NCI-H526 treated with DMSO at 0.1 percent for 48 hours (cell line): ENCODE results near the gene GLDN.
"Not testable (repeated sequence)": the region's sequence is repeated elsewhere in the genome, so short reads cannot be mapped to it uniquely, and the experiment has no call there.

Experiments used
- DNase-seq: peaks from one replicate; lab custom pipeline; 2025; lab: John Stamatoyannopoulos, UW

Gene GLDN

GRCh38 chr15:51388726-51389125 lies 47.3 kb downstream of the GLDN start:
- DNase-seq = no peak

GRCh38 chr15:51390241-51390965 lies 48.9 kb downstream of the GLDN start:
- DNase-seq = no peak

GRCh38 chr15:51390966-51391422 lies 49.5 kb downstream of the GLDN start:
- DNase-seq = no peak

DNA sequence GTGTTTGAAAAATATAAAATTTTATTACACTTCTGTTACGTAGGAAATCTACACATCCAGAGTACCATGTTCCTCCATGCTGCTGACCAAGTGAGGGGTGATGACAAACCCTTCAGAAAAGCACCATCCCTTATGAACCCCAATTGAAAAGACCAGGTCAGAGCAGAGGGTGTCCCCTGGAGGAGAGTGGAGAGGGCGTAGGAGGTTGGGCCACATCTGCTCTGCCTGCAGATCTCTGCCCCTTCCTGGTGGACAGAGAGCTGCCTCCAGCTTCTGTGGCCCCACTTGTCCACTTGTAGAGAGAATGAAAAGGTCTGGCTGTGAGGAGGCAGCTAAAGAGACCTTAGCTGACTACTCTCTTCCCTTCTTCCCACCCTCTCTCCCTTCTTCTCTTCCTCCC lies 55.5 kb downstream of the GLDN start:
- DNase-seq = no peak

GRCh38 chr15:51398626-51399025 lies 57.2 kb downstream of the GLDN start:
- no peak for DNase-seq

GRCh38 chr15:51401051-51401780 lies 59.8 kb downstream of the GLDN start:
- DNase-seq = no peak

- DNase-seq = no peak
Measured at GRCh38 chr15:51401872-51402517, 60.5 kb downstream of the GLDN start.

DNA sequence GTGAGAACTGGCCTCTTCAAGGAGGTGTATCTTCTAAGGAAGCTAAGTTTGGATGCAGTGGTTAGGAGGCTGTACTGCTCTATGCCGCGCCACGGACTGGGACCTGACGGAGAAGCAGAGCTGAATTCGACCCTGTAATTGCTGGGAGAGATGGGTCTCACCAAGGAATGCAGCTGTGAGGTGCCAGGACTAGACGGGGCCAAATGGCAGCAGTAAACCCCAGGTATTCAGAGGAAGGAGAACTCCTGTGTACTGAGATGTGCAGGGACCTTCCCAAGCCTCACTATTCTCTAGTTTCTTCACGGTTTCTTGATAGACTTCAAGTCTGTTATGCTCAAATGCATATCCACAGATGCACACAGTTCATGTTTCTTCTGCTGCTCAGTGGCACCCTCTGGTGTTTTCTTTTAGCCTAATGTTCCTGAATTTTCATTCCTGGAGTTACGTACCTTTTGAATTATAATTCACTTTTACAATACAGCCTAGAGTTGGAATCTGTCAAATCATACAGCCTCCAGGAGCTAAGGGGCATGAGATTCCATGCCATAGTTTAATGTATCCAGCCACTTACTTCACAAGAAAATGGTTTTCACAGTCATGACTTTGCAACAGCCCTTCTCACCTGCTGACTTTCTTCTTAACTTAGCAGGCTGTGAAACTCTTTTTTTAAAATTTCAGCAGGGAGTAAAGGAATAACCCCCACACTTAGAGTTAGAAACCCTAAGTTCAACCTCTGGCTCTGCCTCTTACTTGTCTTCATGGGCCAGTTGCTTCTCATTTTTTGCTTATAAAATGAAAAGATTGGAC lies 61.8 kb downstream of the GLDN start:
- DNase-seq = peak; percentile 50

DNA sequence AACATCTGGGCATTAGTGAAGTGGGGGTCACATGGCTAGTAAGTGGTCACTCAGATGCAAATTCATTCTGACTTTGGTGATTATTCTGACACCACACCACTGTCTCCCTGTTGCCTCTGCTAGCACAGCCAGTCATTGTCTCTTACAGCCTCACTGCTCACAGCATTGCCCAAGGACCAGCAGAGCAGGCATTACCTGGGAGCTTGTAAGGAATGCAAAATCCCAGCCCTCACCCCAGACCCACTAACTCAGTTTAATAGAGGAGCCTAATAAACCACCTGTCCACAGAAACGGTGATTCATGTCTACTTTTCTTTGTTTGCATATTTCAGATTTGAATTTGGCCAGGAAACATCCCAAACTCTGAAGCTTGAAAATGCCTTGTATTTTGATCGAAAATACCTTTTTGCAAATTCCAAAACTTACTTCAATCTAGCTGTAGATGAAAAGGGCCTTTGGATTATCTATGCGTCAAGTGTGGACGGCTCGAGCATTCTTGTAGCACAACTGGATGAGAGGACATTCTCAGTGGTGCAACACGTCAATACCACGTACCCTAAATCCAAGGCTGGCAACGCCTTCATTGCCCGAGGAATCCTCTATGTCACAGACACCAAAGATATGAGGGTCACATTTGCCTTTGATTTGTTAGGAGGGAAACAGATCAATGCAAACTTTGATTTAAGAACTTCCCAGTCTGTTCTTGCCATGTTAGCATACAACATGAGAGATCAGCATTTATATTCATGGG lies 62.7 kb downstream of the GLDN start:
- DNase-seq = no peak

DNA sequence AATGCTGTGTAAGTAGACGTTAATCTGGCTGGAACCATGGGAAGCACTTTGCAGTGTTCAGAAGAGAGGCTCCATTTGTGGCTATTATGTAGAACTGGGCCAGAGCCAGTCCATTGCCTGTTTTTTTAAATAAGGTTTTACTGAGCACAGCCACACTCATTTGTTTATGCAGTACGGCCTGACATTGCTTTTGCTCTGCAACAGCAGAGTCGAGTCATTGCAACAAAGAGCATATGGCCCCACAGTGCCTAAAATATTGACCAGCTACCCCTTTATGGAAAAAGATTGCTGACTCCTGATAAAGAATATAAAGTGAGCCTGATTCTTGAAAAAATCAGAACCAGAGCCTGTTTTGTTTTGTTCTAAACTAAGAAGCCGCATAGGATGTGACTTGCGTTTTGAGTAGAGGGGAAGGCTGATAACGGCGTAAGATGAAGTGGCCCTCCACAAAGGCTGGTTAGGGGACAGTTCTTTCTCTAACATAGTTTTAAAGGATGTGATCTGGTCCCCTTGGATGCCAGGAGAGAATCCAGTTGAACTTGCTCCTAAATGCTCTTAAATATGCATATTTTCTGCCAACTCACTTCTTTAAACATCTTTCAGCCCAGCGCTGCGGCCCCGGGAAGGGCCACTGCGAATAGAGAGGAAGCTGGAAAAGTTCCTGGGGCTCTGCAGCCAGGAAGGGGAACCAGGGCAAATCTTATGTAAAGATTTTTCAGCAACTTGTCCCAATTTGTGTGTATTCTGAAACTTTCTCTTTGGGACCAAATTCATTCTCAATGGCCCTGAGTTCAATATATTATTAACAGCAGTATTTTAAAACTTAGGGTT lies 64.5 kb downstream of the GLDN start:
- DNase-seq = no peak

GRCh38 chr15:51414256-51414860 lies 72.9 kb downstream of the GLDN start:
- no peak for DNase-seq

DNA sequence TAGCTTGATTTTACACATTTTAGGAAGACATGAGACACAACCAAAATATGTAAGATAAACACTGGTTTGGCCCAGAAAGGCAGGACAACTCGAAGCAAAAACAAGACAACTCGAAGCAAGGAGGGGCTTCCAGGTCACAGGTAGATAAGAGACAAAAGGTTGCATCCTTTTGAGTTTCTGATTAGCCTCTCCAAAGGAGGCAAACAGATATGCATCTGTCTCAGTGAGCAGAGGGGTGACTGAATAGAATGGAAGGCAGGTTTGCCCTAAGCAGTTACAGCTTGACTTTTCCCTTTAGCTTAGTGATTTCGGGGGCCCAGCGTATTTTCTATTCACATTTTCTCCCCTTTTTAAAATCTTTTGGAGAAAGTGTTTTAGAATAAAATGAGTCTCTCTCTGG lies 74.7 kb downstream of the GLDN start:
- no peak for DNase-seq

GRCh38 chr15:51423040-51423439 lies 81.6 kb downstream of the GLDN start:
- not testable (repeated sequence) for DNase-seq

DNA sequence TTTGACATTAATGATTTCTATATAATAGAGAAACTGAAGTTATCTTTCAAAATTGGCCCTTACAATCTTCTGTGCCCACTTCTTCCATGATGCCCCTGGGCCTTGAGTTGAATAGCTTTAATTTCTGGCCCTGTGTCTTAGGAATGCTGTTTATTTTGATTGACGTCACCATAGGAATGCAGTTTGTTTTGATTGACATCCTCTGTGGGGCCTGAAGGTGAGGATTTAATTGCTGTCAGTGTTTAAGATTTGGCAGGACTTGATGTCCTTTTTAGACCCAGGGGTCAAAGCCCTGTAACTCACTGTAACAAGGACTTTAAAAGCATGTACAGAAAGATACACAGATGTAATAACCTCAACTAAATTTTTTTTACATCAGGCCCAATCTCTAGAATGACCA lies 83.3 kb downstream of the GLDN start:
- no peak for DNase-seq

- no peak for DNase-seq
Measured at GRCh38 chr15:51425517-51426040, 84.1 kb downstream of the GLDN start.

- no peak for DNase-seq
Measured at GRCh38 chr15:51438526-51438925, 97.1 kb downstream of the GLDN start.

- no peak for DNase-seq
Measured at GRCh38 chr15:51443282-51443914, 101.9 kb downstream of the GLDN start.

DNA sequence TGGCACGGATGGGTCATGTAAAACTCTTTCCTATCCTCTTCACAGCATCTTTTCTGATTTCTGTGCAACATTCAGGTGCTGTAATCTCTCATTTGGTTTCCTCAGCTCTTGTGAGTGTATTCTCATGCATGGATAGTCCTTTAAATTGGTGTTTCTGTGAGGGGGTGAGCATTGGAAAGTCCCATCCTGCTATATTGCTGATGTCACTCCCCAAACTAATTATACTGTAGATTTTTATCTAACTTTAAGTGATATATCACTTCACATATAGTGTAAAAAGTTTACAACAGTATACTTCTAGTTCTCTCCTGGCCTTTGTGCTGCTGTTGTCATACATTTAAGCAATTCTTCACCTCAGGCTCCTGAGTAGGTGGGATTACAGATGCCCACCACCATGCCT lies 102.7 kb downstream of the GLDN start:
- DNase-seq = no peak

GRCh38 chr15:51444807-51445206 lies 103.4 kb downstream of the GLDN start:
- no peak for DNase-seq
